Measurements from ENCODE around the gene PVRIG.

DNA sequence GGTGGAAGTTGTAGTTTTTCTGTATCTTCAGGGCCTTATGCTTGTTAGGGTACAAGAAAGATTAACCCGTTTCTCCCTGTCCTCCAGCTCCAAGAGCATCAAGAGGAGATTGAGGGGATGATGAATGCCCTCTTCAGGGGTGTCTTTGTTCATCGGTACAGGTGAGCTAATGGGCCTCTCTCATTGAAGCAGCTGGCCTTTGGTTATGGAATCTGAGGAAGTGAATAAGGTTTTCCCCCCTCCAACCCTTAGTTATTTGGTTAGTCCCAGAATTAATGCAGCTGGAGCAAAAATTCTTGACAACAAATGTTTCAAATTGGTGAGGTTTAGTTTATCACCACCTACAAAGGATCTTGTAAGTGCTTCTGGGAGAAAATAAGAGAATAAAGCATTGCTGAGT, 24.5 kb upstream of the PVRIG start:
- TF ChIP-seq POLR2A (IDR thresholded peaks at IDR 0.05), result no peak
- TF ChIP-seq, protein P1, sequence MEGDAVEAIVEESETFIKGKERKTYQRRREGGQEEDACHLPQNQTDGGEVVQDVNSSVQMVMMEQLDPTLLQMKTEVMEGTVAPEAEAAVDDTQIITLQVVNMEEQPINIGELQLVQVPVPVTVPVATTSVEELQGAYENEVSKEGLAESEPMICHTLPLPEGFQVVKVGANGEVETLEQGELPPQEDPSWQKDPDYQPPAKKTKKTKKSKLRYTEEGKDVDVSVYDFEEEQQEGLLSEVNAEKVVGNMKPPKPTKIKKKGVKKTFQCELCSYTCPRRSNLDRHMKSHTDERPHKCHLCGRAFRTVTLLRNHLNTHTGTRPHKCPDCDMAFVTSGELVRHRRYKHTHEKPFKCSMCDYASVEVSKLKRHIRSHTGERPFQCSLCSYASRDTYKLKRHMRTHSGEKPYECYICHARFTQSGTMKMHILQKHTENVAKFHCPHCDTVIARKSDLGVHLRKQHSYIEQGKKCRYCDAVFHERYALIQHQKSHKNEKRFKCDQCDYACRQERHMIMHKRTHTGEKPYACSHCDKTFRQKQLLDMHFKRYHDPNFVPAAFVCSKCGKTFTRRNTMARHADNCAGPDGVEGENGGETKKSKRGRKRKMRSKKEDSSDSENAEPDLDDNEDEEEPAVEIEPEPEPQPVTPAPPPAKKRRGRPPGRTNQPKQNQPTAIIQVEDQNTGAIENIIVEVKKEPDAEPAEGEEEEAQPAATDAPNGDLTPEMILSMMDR (IDR thresholded peaks at IDR 0.05), result no peak
